Spleen (tissue), 11 donors: ENCODE results near the gene MAN1A2. TPM values are rescaled to one million over a fixed set of nuclear protein-coding genes. Genes with fewer than 3 reads are reported as not detected.
"Not testable (repeated sequence)": the region's sequence is repeated elsewhere in the genome, so short reads cannot be mapped to it uniquely, and the experiment has no call there.

ENCODE experiments used
- DNase-seq: peaks from one replicate; pipeline ENCODE4 v3.0.0-alpha.2; 2020
- H3K27ac ChIP-seq, 8 donors: fragments of 200-600 bp; sonication (generic) in 7 of 8; 1 replicate in 4 of 8; 2 replicates in 4 of 8; pipeline versions ENCODE4 v1.5.0 to v1.8.0; 2016 to 2021; ENCODE audit warnings: inconsistent platforms in 4 of 8, mild to moderate bottlenecking in 4 of 8, moderate library complexity in 1 of 8
- H3K27me3 ChIP-seq, 7 donors: fragments of 200-600 bp; sonication (generic) in 6 of 7; replicated peaks in 1 of 7; 1 replicate in 4 of 7; 2 replicates in 3 of 7; pipeline versions ENCODE4 v1.5.0 to v1.8.0; 2016 to 2021; ENCODE audit warnings: inconsistent platforms in 3 of 7, mild to moderate bottlenecking in 1 of 7
- H3K36me3 ChIP-seq, 6 donors: fragments of 200-600 bp; sonication (generic) in 5 of 6; 1 replicate in 4 of 6; 2 replicates in 2 of 6; pipeline versions ENCODE4 v1.5.0 to v1.8.0; 2016 to 2021; ENCODE audit warnings: inconsistent platforms in 2 of 6
- H3K4me1 ChIP-seq, 6 donors: fragments of 200-600 bp; sonication (generic) in 5 of 6; 1 replicate in 3 of 6; 2 replicates in 3 of 6; pipeline versions ENCODE4 v1.5.0 to v1.8.0; 2016 to 2021; ENCODE audit warnings: inconsistent platforms in 3 of 6
- H3K4me3 ChIP-seq, 8 donors: fragments of 200-600 bp; sonication (generic) in 7 of 8; 1 replicate in 4 of 8; 2 replicates in 4 of 8; pipeline versions ENCODE4 v1.5.0 to v1.8.0; 2016 to 2021; ENCODE audit warnings: inconsistent platforms in 4 of 8, mild to moderate bottlenecking in 4 of 8, moderate library complexity in 2 of 8
- H3K9me3 ChIP-seq, 8 donors: fragments of 200-600 bp; sonication (generic) in 7 of 8; 1 replicate in 4 of 8; 2 replicates in 4 of 8; pipeline versions ENCODE4 v1.5.0 to v1.8.0; 2016 to 2021; ENCODE audit warnings: inconsistent platforms in 4 of 8
- CTCF ChIP-seq, 11 experiments: fragments of 200-600 bp in 7 of 11; fragments of 450-650 bp in 4 of 11; sonication (generic) in 4 of 11; IDR thresholded peaks in 8 of 11; conservative IDR thresholded peaks in 3 of 11; 1 replicate in 7 of 11; 2 replicates in 4 of 11; pipeline versions ENCODE4 v1.4.0 to v1.8.0; 2016 to 2021; ENCODE audit warnings: antibody characterized with exemption in 11 of 11, inconsistent platforms in 4 of 11, mild to moderate bottlenecking in 1 of 11
- POLR2A ChIP-seq, 3 donors: fragments of 450-650 bp; IDR thresholded peaks; one replicate each; pipeline ENCODE4 v1.5.1; 2017; ENCODE audit warnings: antibody characterized with exemption in 3 of 3, mild to moderate bottlenecking in 1 of 3
- POLR2AphosphoS5 ChIP-seq, 3 donors: sonication (generic); formaldehyde crosslinking; IDR thresholded peaks; one replicate each; pipeline ENCODE4 v1.5.1; 2017; ENCODE audit warnings: antibody characterized with exemption in 3 of 3
- WGBS, 5 donors: extraction: QIAGEN DNeasy Blood & Tissue Kit in 3 of 5; methylation state at CpG; one replicate each; pipeline versions ENCODE4 v1.1.5 to v1.1.7; 2013 to 2018; 5-methylcytosine and 5-hydroxymethylcytosine counted together
- intact Hi-C: fragments of 100-400 bp; cut with DNase I; formaldehyde crosslinking; loops from one replicate; pipeline ENCODE4 v1.15.0; 2023; ENCODE audit warnings: low total_unique reads
- polyA plus RNA-seq, 3 donors: library from polyadenylated mRNA; stranded (reverse); fragments of 200-250 nt; gene quantifications; one replicate each; pipeline ENCODE4 v1.2.1, GENCODE V29; 2013
- total RNA-seq, 7 donors: library from RNA; depleted of rRNA in 3 of 7; stranded (reverse); fragments of >200 nt in 3 of 7; fragmentation: NEBNext Ultra II Directional in 4 of 7; extraction: Animal tissue kit (Norgen Biotek cat#: 25700) in 4 of 7; gene quantifications; one replicate each; pipeline versions ENCODE4 v1.1.0 to v1.2.1, GENCODE V29; 2016 to 2021
- donor health status: healthy with polysubstance abuse.
- donor health status: DM: no; HTN: no; CAD: no; lungs with moderate emphysema.
- donor health status: DM: no; HTN: no; CAD: no.
- donor health status: Bipolar disorder and iron deficiency.
- donor health status: healthy.
- donor health status: DM: no; HTN: no; CAD: no.
- donor health status: DM: yes; HTN: yes; CAD: no.

The MAN1A2 gene
- total and polyA plus RNA-seq, 10 donors: 4.1 to 52.4 (median 42.6) TPM

GRCh38 chr1:117358604-117358887 is 8.7 kb upstream of the MAN1A2 start:
- intact Hi-C loops, H3K4me3 ChIP-seq, DNase-seq, H3K27me3 ChIP-seq, H3K36me3 ChIP-seq, H3K9me3 ChIP-seq, H3K27ac ChIP-seq: not testable (repeated sequence)
- peaks cover 0 to 17% (median 2%) of the 10 kb centered on the region in 6 donors for H3K4me1 ChIP-seq
- WGBS, 5 donors: 83 to 98% (median 95%) methylated on average over 7 to 8 of the region's 8 CpGs

GRCh38 chr1:117359561-117360289 is 7.5 kb upstream of the MAN1A2 start:
- no peak for DNase-seq
- H3K4me3 ChIP-seq: no peak overlapping the region
- H3K36me3 ChIP-seq: no peaks in the 10 kb centered on the region
- no peaks in the 10 kb centered on the region for H3K27me3 ChIP-seq
- H3K9me3 ChIP-seq: no peaks in the 10 kb centered on the region
- 26 to 42% (median 33%) methylated on average over 4 of the region's 4 CpGs for WGBS, 5 donors
- peaks cover 0 to 29% (median 10%) of the 10 kb centered on the region in 6 donors for H3K4me1 ChIP-seq
- intact Hi-C loops: loop anchor here (10.0 kb wide), 1 partner anchor 155 kb away; no protein-coding TSS in a partner anchor
- no peak for TF ChIP-seq POLR2AphosphoS5 (IDR thresholded peaks at IDR 0.05)
- H3K27ac ChIP-seq: no peak overlapping the region

- intact Hi-C loops: loop anchor here (10.0 kb wide), 1 partner anchor 152 kb away; no protein-coding TSS in a partner anchor
- Histone ChIP-seq H3K27ac (peak overlapping the region in 1 of 8 donors; percentile 28), H3K36me3 (no peaks in the 10 kb centered on the region), H3K4me3 (no peak overlapping the region), H3K27me3 (no peaks in the 10 kb centered on the region), H3K4me1 (peaks cover 4 to 49% (median 26%) of the 10 kb centered on the region in 6 donors), H3K9me3 (no peaks in the 10 kb centered on the region)
- WGBS, 5 donors: 49 to 100% (median 87%) methylated on average over 1 of the region's 1 CpG
- DNase-seq: no peak
- TF ChIP-seq POLR2A (IDR thresholded peaks at IDR 0.05) (no peak), POLR2AphosphoS5 (IDR thresholded peaks at IDR 0.05) (no peak), CTCF (IDR thresholded peaks at IDR 0.05 in 8 of 11, conservative IDR thresholded peaks at IDR 0.05 in 3 of 11) (no peak)
These were observed 4.3 kb upstream of the MAN1A2 start for GRCh38 chr1:117362986-117363385.

- DNase-seq: no peak
- 60 to 76% (median 65%) methylated on average over 6 of the region's 6 CpGs for WGBS, 5 donors
- no peaks in the 10 kb centered on the region for H3K9me3 ChIP-seq
- intact Hi-C loops: loop anchor here (10.0 kb wide), 1 partner anchor 151 kb away; no protein-coding TSS in a partner anchor
- no peaks in the 10 kb centered on the region for H3K27me3 ChIP-seq
- peak overlapping the region in 5 of 8 donors; percentile 7 to 42 (median 28) for H3K27ac ChIP-seq
- H3K4me3 ChIP-seq: peak overlapping the region in 2 of 8 donors; percentile 1 to 16
- H3K4me1 ChIP-seq: peaks cover 4 to 56% (median 32%) of the 10 kb centered on the region in 6 donors
- H3K36me3 ChIP-seq: no peaks in the 10 kb centered on the region
- TF ChIP-seq POLR2A (IDR thresholded peaks at IDR 0.05) (no peak), POLR2AphosphoS5 (IDR thresholded peaks at IDR 0.05) (peak in 1 of 3 donors; percentile 21)
These were observed 3.6 kb upstream of the MAN1A2 start for GRCh38 chr1:117363571-117364048.

GRCh38 chr1:117364240-117364639 is 3.0 kb upstream of the MAN1A2 start:
- intact Hi-C loops: loop anchor here (10.0 kb wide), 1 partner anchor 151 kb away; no protein-coding TSS in a partner anchor
- no peaks in the 10 kb centered on the region for H3K36me3 ChIP-seq
- TF ChIP-seq POLR2AphosphoS5 (IDR thresholded peaks at IDR 0.05) (no peak), POLR2A (IDR thresholded peaks at IDR 0.05) (no peak), CTCF (IDR thresholded peaks at IDR 0.05 in 8 of 11, conservative IDR thresholded peaks at IDR 0.05 in 3 of 11) (no peak)
- peak overlapping the region in 5 of 8 donors; percentile 7 to 42 (median 28) for H3K27ac ChIP-seq
- no peak for DNase-seq
- no peaks in the 10 kb centered on the region for H3K9me3 ChIP-seq
- no peak overlapping the region for H3K4me3 ChIP-seq
- 72 to 84% (median 79%) methylated on average over 4 of the region's 4 CpGs for WGBS, 5 donors
- no peaks in the 10 kb centered on the region for H3K27me3 ChIP-seq
- peaks cover 10 to 57% (median 37%) of the 10 kb centered on the region in 6 donors for H3K4me1 ChIP-seq
